H9 (cell line): ENCODE data around the gene SLC16A1. TPM values are rescaled to one million over a fixed set of nuclear protein-coding genes. Genes with fewer than 3 reads are reported as not detected.

Experiments used
- DNase-seq: peaks from one replicate; pipeline ENCODE4 v3.0.0-alpha.2; 2017
- H2AFZ ChIP-seq: one replicate; pipeline ENCODE4 v1.6.1; 2013; ENCODE audit warnings: mild to moderate bottlenecking, low read length, control low read depth, moderate library complexity
- H2AK5ac ChIP-seq: 2 replicates; pipeline ENCODE4 v1.6.1; 2013; ENCODE audit warnings: low read length, control low read depth, mixed read lengths; ENCODE audit not compliant: insufficient read length
- H2BK120ac ChIP-seq: one replicate; pipeline ENCODE4 v1.6.1; 2013; ENCODE audit warnings: low read depth, mild to moderate bottlenecking, low read length, control low read depth, inconsistent platforms; ENCODE audit not compliant: poor library complexity, severe bottlenecking
- H2BK12ac ChIP-seq: 2 replicates; pipeline ENCODE4 v1.6.1; 2013; ENCODE audit warnings: low read length, control low read depth, mixed read lengths, low read depth; ENCODE audit not compliant: insufficient read length
- H2BK15ac ChIP-seq: 2 replicates; pipeline ENCODE4 v1.6.1; 2013; ENCODE audit warnings: low read depth, low read length, control low read depth
- H2BK20ac ChIP-seq: one replicate; pipeline ENCODE4 v1.6.1; 2013; ENCODE audit warnings: low read depth, mild to moderate bottlenecking, low read length, control low read depth, inconsistent platforms; ENCODE audit not compliant: poor library complexity, severe bottlenecking
- H2BK5ac ChIP-seq: 2 replicates; pipeline ENCODE4 v1.6.1; 2013; ENCODE audit warnings: low read length, control low read depth, mixed read lengths; ENCODE audit not compliant: insufficient read length
- H3K14ac ChIP-seq: 2 replicates; pipeline ENCODE4 v1.6.1; 2013; ENCODE audit warnings: low read length, control low read depth; ENCODE audit not compliant: insufficient read depth
- H3K18ac ChIP-seq: 2 replicates; pipeline ENCODE4 v1.6.1; 2013; ENCODE audit warnings: low read depth, mild to moderate bottlenecking, mixed read lengths, low read length, control low read depth; ENCODE audit not compliant: insufficient read length
- H3K23ac ChIP-seq: 2 replicates; pipeline ENCODE4 v1.6.1; 2013; ENCODE audit warnings: low read length, control low read depth, mixed read lengths, low read depth; ENCODE audit not compliant: insufficient read length
- H3K23me2 ChIP-seq: 2 replicates; pipeline ENCODE4 v1.6.1; 2013; ENCODE audit warnings: low read depth, mild to moderate bottlenecking, mixed read lengths, low read length, control low read depth; ENCODE audit not compliant: insufficient read length, poor library complexity, severe bottlenecking
- H3K27ac ChIP-seq: 2 replicates; pipeline ENCODE4 v1.5.1; 2013; ENCODE audit warnings: low read length, control low read depth, mixed read lengths, low read depth; ENCODE audit not compliant: insufficient read length
- H3K27me3 ChIP-seq: 2 replicates; pipeline ENCODE4 v1.6.1; 2013; ENCODE audit warnings: low read length, control low read depth, inconsistent platforms; ENCODE audit not compliant: insufficient read depth
- H3K4ac ChIP-seq: 2 replicates; pipeline ENCODE4 v1.6.1; 2013; ENCODE audit warnings: low read depth, mild to moderate bottlenecking, control low read depth, inconsistent platforms, low read length, moderate library complexity
- H3K4me1 ChIP-seq: 2 replicates; pipeline ENCODE4 v1.6.1; 2013; ENCODE audit warnings: low read length, control low read depth, inconsistent platforms; ENCODE audit not compliant: insufficient read depth
- H3K4me2 ChIP-seq: 2 replicates; pipeline ENCODE4 v1.6.1; 2013; ENCODE audit warnings: low read length, control low read depth, mixed read lengths; ENCODE audit not compliant: insufficient read length, insufficient read depth
- H3K56ac ChIP-seq: 2 replicates; pipeline ENCODE4 v1.6.1; 2013; ENCODE audit warnings: low read depth, mild to moderate bottlenecking, mixed read lengths, low read length, control low read depth; ENCODE audit not compliant: insufficient read length
- H3K79me1 ChIP-seq: 2 replicates; pipeline ENCODE4 v1.6.1; 2013; ENCODE audit warnings: low read depth, mild to moderate bottlenecking, moderate library complexity, low read length, control low read depth, inconsistent platforms; ENCODE audit not compliant: insufficient read depth, poor library complexity, severe bottlenecking
- H3K79me2 ChIP-seq: 2 replicates; pipeline ENCODE4 v1.6.1; 2013; ENCODE audit warnings: low read length, control low read depth, inconsistent platforms; ENCODE audit not compliant: insufficient read depth
- H3K9ac ChIP-seq: 2 replicates; pipeline ENCODE4 v1.6.1; 2013; ENCODE audit warnings: low read length, control low read depth, mixed read lengths; ENCODE audit not compliant: insufficient read length; ENCODE audit errors: extremely low read depth
- H3K9me3 ChIP-seq: one replicate; pipeline ENCODE4 v1.6.1; 2013; ENCODE audit warnings: low read depth, low read length, inconsistent platforms; ENCODE audit not compliant: control insufficient read depth
- H3T11ph ChIP-seq: one replicate; pipeline ENCODE4 v1.6.1; 2013; ENCODE audit warnings: mild to moderate bottlenecking, low read length, control low read depth, inconsistent platforms
- H4K20me1 ChIP-seq: one replicate; pipeline ENCODE4 v1.6.1; 2013; ENCODE audit not compliant: control insufficient read depth, insufficient read length, insufficient read depth
- H4K5ac ChIP-seq: 2 replicates; pipeline ENCODE4 v1.6.1; 2013; ENCODE audit warnings: low read depth, mild to moderate bottlenecking, mixed read lengths, low read length, control low read depth; ENCODE audit not compliant: insufficient read length
- H4K8ac ChIP-seq: replicated peaks from 2 replicates; pipeline ENCODE4 v1.6.1; 2013; ENCODE audit warnings: low read length, control low read depth, mixed read lengths, low read depth; ENCODE audit not compliant: insufficient read length
- H4K91ac ChIP-seq: 2 replicates; pipeline ENCODE4 v1.6.1; 2013; ENCODE audit warnings: low read depth, mild to moderate bottlenecking, moderate library complexity, mixed read lengths, low read length, control low read depth; ENCODE audit not compliant: insufficient read length
- H3K27ac Mint-ChIP-seq, 3 experiments: 2 replicates in 2 of 3; 3 replicates in 1 of 3; pipeline ENCODE4 v1.8.0; 2020 to 2021; ENCODE audit warnings: mixed read lengths in 3 of 3, mild to moderate bottlenecking in 1 of 3, moderate library complexity in 1 of 3
- H3K27me3 Mint-ChIP-seq: 2 replicates; pipeline ENCODE4 v1.8.0; 2021; ENCODE audit warnings: low read depth, mild to moderate bottlenecking, moderate library complexity, mixed read lengths
- H3K36me3 Mint-ChIP-seq, 3 experiments: 2 replicates in 2 of 3; 3 replicates in 1 of 3; pipeline ENCODE4 v1.8.0; 2020 to 2021; ENCODE audit warnings: low read depth in 3 of 3, mixed read lengths in 3 of 3; ENCODE audit not compliant: insufficient read depth in 1 of 3
- H3K4me1 Mint-ChIP-seq, 2 experiments: 2 replicates each; pipeline ENCODE4 v1.8.0; 2020; ENCODE audit warnings: mixed read lengths in 2 of 2
- H3K4me3 Mint-ChIP-seq, 2 experiments: 2 replicates in 1 of 2; 3 replicates in 1 of 2; pipeline ENCODE4 v1.8.0; 2020 to 2021; ENCODE audit warnings: mild to moderate bottlenecking in 2 of 2, mixed read lengths in 2 of 2, moderate library complexity in 1 of 2
- H3K9me3 Mint-ChIP-seq, 2 experiments: 2 replicates in 1 of 2; 3 replicates in 1 of 2; pipeline ENCODE4 v1.8.0; 2020; ENCODE audit warnings: mild to moderate bottlenecking in 2 of 2, mixed read lengths in 2 of 2, moderate library complexity in 1 of 2
- WGBS: extraction: QIAGEN DNeasy Blood & Tissue Kit; methylation state at CpG from one replicate; pipeline ENCODE4 v1.1.7; 2013; ENCODE audit warnings: missing lambda C conversion rate, low lambda C conversion rate, mixed read lengths; ENCODE audit not compliant: insufficient read length; ENCODE audit errors: extremely low coverage; 5-methylcytosine and 5-hydroxymethylcytosine counted together
- total RNA-seq: library from RNA; stranded (reverse); gene quantifications from 2 replicates; pipeline ENCODE4 v1.2.1, GENCODE V29; 2021
- TF ChIP-seq, protein P1 (sequence below): fragments of 200-600 bp; sonication (generic); conservative IDR thresholded peaks from 3 replicates; pipeline ENCODE4 v1.8.0; 2021; ENCODE audit warnings: antibody characterized with exemption, mild to moderate bottlenecking

SLC16A1 gene
- total RNA-seq, 1 experiment from 2014 or later = 381 TPM

DNA sequence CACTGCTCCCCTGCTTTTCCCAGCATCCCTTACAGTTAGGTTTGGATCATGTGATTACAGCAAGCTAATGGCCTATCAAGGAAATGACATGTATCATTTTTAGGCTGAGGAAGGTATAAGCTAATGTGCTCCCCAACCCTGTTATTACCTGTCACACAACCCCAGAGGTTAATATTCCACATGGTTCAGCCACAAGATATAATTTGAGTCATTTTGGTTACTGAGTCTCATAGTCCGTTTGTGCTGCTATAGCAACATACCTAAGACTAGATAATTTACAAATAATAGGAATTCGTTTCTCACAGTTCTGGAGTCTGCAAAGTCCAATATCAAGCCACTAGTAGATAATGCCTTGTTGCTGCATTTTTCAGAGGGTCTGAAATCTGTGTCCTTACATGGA is 29.1 kb upstream of the SLC16A1 start:
- H3K4me1 ChIP-seq = 0 out of 2 replicates have a peak, but pooled peaks cover 4% of the 10 kb centered on the region
- no CpG with 5 or more reads among the region's 2 CpGs for WGBS
- no peak overlapping the region for H3K18ac ChIP-seq
- H3K9me3 ChIP-seq = no peaks in the 10 kb centered on the region
- H3K4me2 ChIP-seq = no peak overlapping the region
- H4K91ac ChIP-seq = no peak overlapping the region
- peaks cover 0 to 6% of the 10 kb centered on the region in 2 experiments; a peak in 1 of 4 replicates for H3K4me1 Mint-ChIP-seq
- H3K9me3 Mint-ChIP-seq = no peaks in the 10 kb centered on the region
- H3K4me3 Mint-ChIP-seq = no peak overlapping the region
- no peak overlapping the region for H2BK12ac ChIP-seq
- no peak overlapping the region for H3K27ac Mint-ChIP-seq
- H3K4ac ChIP-seq = no peak overlapping the region
- H3K56ac ChIP-seq = no peak overlapping the region
- H3K9ac ChIP-seq = no peak overlapping the region
- H4K5ac ChIP-seq = no peak overlapping the region
- no peaks in the 10 kb centered on the region for H3K23me2 ChIP-seq
- H3K23ac ChIP-seq = no peak overlapping the region
- no peaks in the 10 kb centered on the region for H3K79me1 ChIP-seq
- H3K27me3 ChIP-seq = no peaks in the 10 kb centered on the region
- no peak overlapping the region for H4K8ac ChIP-seq
- no peak for DNase-seq
- no peak overlapping the region for H3K14ac ChIP-seq
- TF ChIP-seq, protein P1, sequence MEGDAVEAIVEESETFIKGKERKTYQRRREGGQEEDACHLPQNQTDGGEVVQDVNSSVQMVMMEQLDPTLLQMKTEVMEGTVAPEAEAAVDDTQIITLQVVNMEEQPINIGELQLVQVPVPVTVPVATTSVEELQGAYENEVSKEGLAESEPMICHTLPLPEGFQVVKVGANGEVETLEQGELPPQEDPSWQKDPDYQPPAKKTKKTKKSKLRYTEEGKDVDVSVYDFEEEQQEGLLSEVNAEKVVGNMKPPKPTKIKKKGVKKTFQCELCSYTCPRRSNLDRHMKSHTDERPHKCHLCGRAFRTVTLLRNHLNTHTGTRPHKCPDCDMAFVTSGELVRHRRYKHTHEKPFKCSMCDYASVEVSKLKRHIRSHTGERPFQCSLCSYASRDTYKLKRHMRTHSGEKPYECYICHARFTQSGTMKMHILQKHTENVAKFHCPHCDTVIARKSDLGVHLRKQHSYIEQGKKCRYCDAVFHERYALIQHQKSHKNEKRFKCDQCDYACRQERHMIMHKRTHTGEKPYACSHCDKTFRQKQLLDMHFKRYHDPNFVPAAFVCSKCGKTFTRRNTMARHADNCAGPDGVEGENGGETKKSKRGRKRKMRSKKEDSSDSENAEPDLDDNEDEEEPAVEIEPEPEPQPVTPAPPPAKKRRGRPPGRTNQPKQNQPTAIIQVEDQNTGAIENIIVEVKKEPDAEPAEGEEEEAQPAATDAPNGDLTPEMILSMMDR = no peak
- no peak overlapping the region for H2BK5ac ChIP-seq
- H2AK5ac ChIP-seq = no peak overlapping the region
- no peaks in the 10 kb centered on the region for H3K36me3 Mint-ChIP-seq
- no peaks in the 10 kb centered on the region for H3K79me2 ChIP-seq
- H2BK120ac ChIP-seq = no peak overlapping the region
- no peak overlapping the region for H3T11ph ChIP-seq
- no peak overlapping the region for H2BK15ac ChIP-seq
- H2BK20ac ChIP-seq = no peak overlapping the region
- no peak overlapping the region for H3K27ac ChIP-seq
- H4K20me1 ChIP-seq = no peaks in the 10 kb centered on the region
- H3K27me3 Mint-ChIP-seq = no peaks in the 10 kb centered on the region
- no peak overlapping the region for H2AFZ ChIP-seq
